HG02884 (cell line): ENCODE measurements around the gene FNIP1.
"Not testable (repeated sequence)": the region's sequence is repeated elsewhere in the genome, so short reads cannot be mapped to it uniquely, and the experiment has no call there.

Experiments used
- ATAC-seq: cut with Tn5 transposase; IDR thresholded peaks from one replicate; pipeline ENCODE4 v1.9.1; 2021; ENCODE audit warnings: mild to moderate bottlenecking, moderate library complexity; ENCODE audit not compliant: unreplicated experiment

Gene FNIP1

GRCh38 chr5:131641494-131641893, 155.3 kb downstream of the FNIP1 start:
- ATAC-seq, result no peak

- ATAC-seq, result peak; percentile 62
Observed at GRCh38 chr5:131640043-131640856, 156.6 kb downstream of the FNIP1 start.

GRCh38 chr5:131639148-131639547, 157.7 kb downstream of the FNIP1 start:
- no peak for ATAC-seq

GRCh38 chr5:131637694-131638093, 159.1 kb downstream of the FNIP1 start:
- no peak for ATAC-seq

GRCh38 chr5:131635684-131636572, 160.9 kb downstream of the FNIP1 start:
- no peak for ATAC-seq

GRCh38 chr5:131634996-131635683, 161.7 kb downstream of the FNIP1 start, which contains the start of gene RAPGEF6:
Gene RAPGEF6, minus strand, starts transcription at chr5:131635229. Its CDS starts 199 bp downstream, at chr5:131635030.
- ATAC-seq, result peak; percentile 82

GRCh38 chr5:131634666-131634995, 162.2 kb downstream of the FNIP1 start:
- peak; percentile 10 for ATAC-seq

GRCh38 chr5:131634238-131634637, 162.6 kb downstream of the FNIP1 start:
- ATAC-seq, result no peak

- no peak for ATAC-seq
Observed at GRCh38 chr5:131633830-131634229, 163.0 kb downstream of the FNIP1 start.

- ATAC-seq, result no peak
Observed at GRCh38 chr5:131630963-131631350, 165.9 kb downstream of the FNIP1 start.

- no peak for ATAC-seq
Observed at GRCh38 chr5:131630208-131630962, 166.4 kb downstream of the FNIP1 start.

GRCh38 chr5:131628990-131629389, 167.8 kb downstream of the FNIP1 start:
- no peak for ATAC-seq

GRCh38 chr5:131627207-131627865, 169.5 kb downstream of the FNIP1 start:
- ATAC-seq, result no peak

GRCh38 chr5:131622633-131623032, 174.2 kb downstream of the FNIP1 start:
- no peak for ATAC-seq

- not testable (repeated sequence) for ATAC-seq
Observed at GRCh38 chr5:131621164-131621563, 175.7 kb downstream of the FNIP1 start.

- no peak for ATAC-seq
Observed at GRCh38 chr5:131619102-131619501, 177.7 kb downstream of the FNIP1 start.

- no peak for ATAC-seq
Observed at GRCh38 chr5:131617140-131617822, 179.5 kb downstream of the FNIP1 start.

- ATAC-seq, result no peak
Observed at GRCh38 chr5:131615957-131616356, 180.9 kb downstream of the FNIP1 start.

GRCh38 chr5:131613423-131613822, 183.4 kb downstream of the FNIP1 start:
- ATAC-seq, result no peak

- ATAC-seq, result no peak
Observed at GRCh38 chr5:131611064-131611381, 185.8 kb downstream of the FNIP1 start.
